ENCODE measurements around the gene ADAMTS15. TPM values are rescaled to one million over a fixed set of nuclear protein-coding genes. Genes with fewer than 3 reads are reported as not detected.

ADAMTS15 gene
- total and polyA plus RNA-seq, 2 donors (not counting 3 experiments of a cell fraction or from before 2014, with no cell fraction given): 0.08 TPM; not detected in 1

DNA sequence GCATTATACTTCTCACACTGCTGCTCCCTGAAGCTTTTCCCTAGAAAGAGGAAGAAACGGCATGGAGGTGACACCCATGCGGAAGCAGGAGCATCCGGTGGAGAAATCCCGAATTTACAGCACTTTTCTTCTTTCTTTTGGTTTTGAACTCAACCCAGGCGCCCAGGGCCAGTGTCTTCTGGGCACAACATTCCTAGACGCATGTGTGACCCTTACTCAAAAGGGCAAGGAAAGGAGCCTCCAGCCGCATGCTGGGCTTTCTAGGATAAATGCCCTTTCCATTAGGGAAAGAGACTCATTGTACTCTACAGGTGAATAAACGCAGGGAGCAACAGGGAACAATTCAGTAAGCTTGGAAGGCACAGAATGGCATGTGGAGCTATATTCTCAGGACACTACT is 39.5 kb upstream of the ADAMTS15 start:
- no peaks in the 10 kb centered on the region for H3K36me3 ChIP-seq (ENCODE audit: control insufficient read depth in 2 of 2, extremely low read depth in 1 of 2, insufficient read depth in 2 of 2, low read length in 2 of 2)
- dilution Hi-C loops (cut with MboI; ENCODE audit: extremely low pct_ligation_motif_present, low sequenced_read_pairs) (no loop called here), intact Hi-C loops (cut with micrococcal nuclease) (no loop called here)
- no peak overlapping the region for H2AFZ ChIP-seq (ENCODE audit: low read depth, low read length)
- no peak for FAIRE-seq
- CTCF ChIA-PET: no interaction called here
- H3K4me3 ChIP-seq (replicated peaks in 1 of 3; ENCODE audit: insufficient read depth in 1 of 3, low read depth in 1 of 3, low read length in 3 of 3): no peak overlapping the region
- no peaks in the 10 kb centered on the region for H3K9me1 ChIP-seq (replicated peaks; ENCODE audit: control insufficient read depth, extremely low read depth, insufficient read depth, low read length)
- BruUV-seq (replicated peaks): no TSS peak
- TF ChIP-seq MYC (IDR thresholded peaks at IDR 0.05; ENCODE audit: low read depth, low read length) (no peak), EZH2 (IDR thresholded peaks at IDR 0.05; ENCODE audit: borderline replicate concordance, low read depth, low read length, severe bottlenecking) (no peak), POLR2AphosphoS5 (IDR thresholded peaks at IDR 0.05; ENCODE audit: insufficient read depth, low read depth, low read length) (no peak), GATA2 (IDR thresholded peaks at IDR 0.05; ENCODE audit: insufficient read depth, insufficient read length, low read depth, low read length) (no peak), JUN (IDR thresholded peaks at IDR 0.05; ENCODE audit: borderline replicate concordance, insufficient read depth, insufficient read length, low read depth) (no peak), CTCF (IDR thresholded peaks at IDR 0.05; ENCODE audit: extremely low read depth in 1 of 2, insufficient read depth in 1 of 2, low read depth in 1 of 2, low read length in 2 of 2) (no peak), FOS (IDR thresholded peaks at IDR 0.05; ENCODE audit: borderline replicate concordance, insufficient read depth, low read length) (no peak), POLR2A (IDR thresholded peaks at IDR 0.05; ENCODE audit: low read depth, low read length) (no peak)
- TF ChIP-seq, protein P1, sequence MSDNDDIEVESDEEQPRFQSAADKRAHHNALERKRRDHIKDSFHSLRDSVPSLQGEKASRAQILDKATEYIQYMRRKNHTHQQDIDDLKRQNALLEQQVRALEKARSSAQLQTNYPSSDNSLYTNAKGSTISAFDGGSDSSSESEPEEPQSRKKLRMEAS (IDR thresholded peaks at IDR 0.05; ENCODE audit: insufficient read depth, insufficient read length): no peak
- H3K4me2 ChIP-seq (ENCODE audit: insufficient read depth, low read length): no peak overlapping the region
- DNase-seq (ENCODE audit: low read depth, low spot score): no peak
- H3K9me3 ChIP-seq (replicated peaks; ENCODE audit: control insufficient read depth, insufficient read depth, low read length): no peaks in the 10 kb centered on the region
- POLR2A ChIA-PET: no interaction called here
- H3K9ac ChIP-seq (replicated peaks; ENCODE audit: extremely low read depth, insufficient read depth, low read length): no peak overlapping the region
- no peaks in the 10 kb centered on the region for H3K79me2 ChIP-seq (ENCODE audit: control insufficient read depth, insufficient read depth, low read length)
- H3K4me1 ChIP-seq (ENCODE audit: control insufficient read depth, extremely low read depth, insufficient read depth, low read length): no peaks in the 10 kb centered on the region
- H4K20me1 ChIP-seq (replicated peaks; ENCODE audit: control insufficient read depth, extremely low read depth, insufficient read depth, low read length): no peaks in the 10 kb centered on the region
- H3K27ac ChIP-seq (ENCODE audit: insufficient read depth, low read depth, low read length): no peak overlapping the region
- H3K27me3 ChIP-seq (ENCODE audit: control insufficient read depth in 2 of 2, insufficient read depth in 2 of 2, low read length in 2 of 2): no peaks in the 10 kb centered on the region

Measured in endothelial cell of umbilical vein (primary cell).